Thyroid gland (tissue), 4 donors: ENCODE results near the gene PEX14. TPM values are rescaled to one million over a fixed set of nuclear protein-coding genes. Genes with fewer than 3 reads are reported as not detected.
"Not testable (repeated sequence)": the region's sequence is repeated elsewhere in the genome, so short reads cannot be mapped to it uniquely, and the experiment has no call there.

Experiments
- DNase-seq, 2 donors: peaks; one replicate each; pipeline ENCODE4 v3.0.0-alpha.2; 2019
- H3K27ac ChIP-seq, 3 donors: fragments of 200-600 bp; sonication (generic); 1 replicate in 2 of 3; 2 replicates in 1 of 3; pipeline ENCODE4 v1.5.1; 2016 to 2019; ENCODE audit warnings: mild to moderate bottlenecking in 1 of 3, moderate library complexity in 1 of 3
- H3K27me3 ChIP-seq: fragments of 200-600 bp; sonication (generic); one replicate; pipeline ENCODE4 v1.5.1; 2019
- H3K36me3 ChIP-seq, 2 donors: fragments of 200-600 bp; sonication (generic); one replicate each; pipeline ENCODE4 v1.5.1; 2016 to 2019
- H3K4me1 ChIP-seq, 2 donors: fragments of 200-600 bp; sonication (generic); one replicate each; pipeline ENCODE4 v1.5.1; 2017 to 2019
- H3K4me3 ChIP-seq, 3 donors: fragments of 200-600 bp; sonication (generic); replicated peaks in 1 of 3; 1 replicate in 2 of 3; 2 replicates in 1 of 3; pipeline ENCODE4 v1.5.1; 2016; ENCODE audit warnings: mild to moderate bottlenecking in 1 of 3
- H3K9me3 ChIP-seq: fragments of 200-600 bp; sonication (generic); one replicate; pipeline ENCODE4 v1.5.1; 2017
- CTCF ChIP-seq, 6 experiments: fragments of 200-600 bp in 3 of 6; fragments of 450-650 bp in 3 of 6; sonication (generic) in 3 of 6; IDR thresholded peaks; one replicate each; pipeline ENCODE4 v1.5.1; 2016 to 2019; ENCODE audit warnings: antibody characterized with exemption in 6 of 6, mild to moderate bottlenecking in 2 of 6, inconsistent platforms in 1 of 6, moderate library complexity in 1 of 6
- POLR2A ChIP-seq, 2 donors: fragments of 450-650 bp; IDR thresholded peaks; one replicate each; pipeline ENCODE4 v1.6.1; 2017; ENCODE audit warnings: antibody characterized with exemption in 2 of 2, mild to moderate bottlenecking in 2 of 2, moderate library complexity in 1 of 2
- WGBS, 2 donors: methylation state at CpG; one replicate each; pipeline ENCODE4 v1.1.5; 2017; 5-methylcytosine and 5-hydroxymethylcytosine counted together
- intact Hi-C: fragments of 100-400 bp; cut with DNase I; formaldehyde crosslinking; loops from one replicate; pipeline ENCODE4 v1.15.1; 2023
- total RNA-seq, 4 donors: library from RNA; depleted of rRNA; stranded (reverse); fragments of >200 nt; gene quantifications; one replicate each; pipeline ENCODE4 v1.2.3, GENCODE V29; 2016

Gene PEX14
- total RNA-seq, 4 donors from 2014 or later: 14.0 to 28.4 (median 20.7) TPM

GRCh38 chr1:10450836-10451235, 23.9 kb upstream of the PEX14 start:
- DNase-seq: no peak
- 43 to 49% methylated on average over 6 of the region's 6 CpGs for WGBS, 2 donors
- no peaks in the 10 kb centered on the region for H3K36me3 ChIP-seq
- H3K27me3 ChIP-seq: no peaks in the 10 kb centered on the region
- intact Hi-C loops: no loop called here
- no peaks in the 10 kb centered on the region for H3K4me1 ChIP-seq
- H3K9me3 ChIP-seq: no peaks in the 10 kb centered on the region
- TF ChIP-seq CTCF (IDR thresholded peaks at IDR 0.05) (no peak), POLR2A (IDR thresholded peaks at IDR 0.05) (no peak)
- no peak overlapping the region for H3K4me3 ChIP-seq
- no peak overlapping the region for H3K27ac ChIP-seq

GRCh38 chr1:10451287-10451686, 23.5 kb upstream of the PEX14 start:
- Histone ChIP-seq H3K27ac (no peak overlapping the region), H3K27me3 (no peaks in the 10 kb centered on the region), H3K4me1 (no peaks in the 10 kb centered on the region), H3K36me3 (no peaks in the 10 kb centered on the region), H3K4me3 (no peak overlapping the region), H3K9me3 (no peaks in the 10 kb centered on the region)
- no peak for DNase-seq
- 4 to 10% methylated on average over 10 of the region's 10 CpGs for WGBS, 2 donors
- TF ChIP-seq CTCF (IDR thresholded peaks at IDR 0.05) (no peak), POLR2A (IDR thresholded peaks at IDR 0.05) (no peak)
- intact Hi-C loops: no loop called here

GRCh38 chr1:10456048-10456447, 18.7 kb upstream of the PEX14 start:
- H3K36me3 ChIP-seq: peaks cover 0 to under 1% of the 10 kb centered on the region in 2 donors
- TF ChIP-seq POLR2A (IDR thresholded peaks at IDR 0.05): no peak
- H3K27ac ChIP-seq: no peak overlapping the region
- H3K4me1 ChIP-seq: no peaks in the 10 kb centered on the region
- WGBS, 2 donors: 88 to 89% methylated on average over 5 of the region's 5 CpGs
- no peaks in the 10 kb centered on the region for H3K9me3 ChIP-seq
- H3K4me3 ChIP-seq: no peak overlapping the region
- intact Hi-C loops: no loop called here
- DNase-seq: no peak
- H3K27me3 ChIP-seq: no peaks in the 10 kb centered on the region

GRCh38 chr1:10456661-10457060, 18.1 kb upstream of the PEX14 start:
- WGBS, 2 donors: 84 to 88% methylated on average over 7 of the region's 7 CpGs

GRCh38 chr1:10457462-10457861, 17.3 kb upstream of the PEX14 start:
- H3K36me3 ChIP-seq: peaks cover 8 to 10% of the 10 kb centered on the region in 2 donors
- H3K27ac ChIP-seq, H3K4me3 ChIP-seq, H3K4me1 ChIP-seq, H3K27me3 ChIP-seq, DNase-seq, H3K9me3 ChIP-seq, intact Hi-C loops: not testable (repeated sequence)
- WGBS, 2 donors: 67 to 69% methylated on average over 7 of the region's 7 CpGs

More at GRCh38 chr1:10456661-10457060, 18.1 kb upstream of the PEX14 start:
- TF ChIP-seq POLR2A (IDR thresholded peaks at IDR 0.05) (no peak), CTCF (IDR thresholded peaks at IDR 0.05) (no peak)
- no peak overlapping the region for H3K4me3 ChIP-seq
- no peak for DNase-seq
- H3K4me1 ChIP-seq: no peaks in the 10 kb centered on the region
- no peaks in the 10 kb centered on the region for H3K27me3 ChIP-seq
- no peak overlapping the region for H3K27ac ChIP-seq
- H3K9me3 ChIP-seq: no peaks in the 10 kb centered on the region
- peaks cover under 1 to 7% of the 10 kb centered on the region in 2 donors for H3K36me3 ChIP-seq
- intact Hi-C loops: no loop called here

GRCh38 chr1:10457875-10458274, 16.9 kb upstream of the PEX14 start:
- Histone ChIP-seq H3K27ac (no peak overlapping the region), H3K36me3 (peaks cover 12 to 14% of the 10 kb centered on the region in 2 donors), H3K4me3 (no peak overlapping the region), H3K4me1 (no peaks in the 10 kb centered on the region), H3K9me3 (no peaks in the 10 kb centered on the region), H3K27me3 (no peaks in the 10 kb centered on the region)
- intact Hi-C loops: no loop called here
- no peak for DNase-seq
- WGBS, 2 donors: 84 to 89% methylated on average over 9 of the region's 9 CpGs
- TF ChIP-seq POLR2A (IDR thresholded peaks at IDR 0.05): no peak
- TF ChIP-seq CTCF (IDR thresholded peaks at IDR 0.05): no peak
